Measurements from ENCODE around the gene KCNK4. TPM values are rescaled to one million over a fixed set of nuclear protein-coding genes. Genes with fewer than 3 reads are reported as not detected.
"Not testable (repeated sequence)": the region's sequence is repeated elsewhere in the genome, so short reads cannot be mapped to it uniquely, and the experiment has no call there.

KCNK4 gene
- polyA plus RNA-seq, 1 experiment, result not detected

DNA sequence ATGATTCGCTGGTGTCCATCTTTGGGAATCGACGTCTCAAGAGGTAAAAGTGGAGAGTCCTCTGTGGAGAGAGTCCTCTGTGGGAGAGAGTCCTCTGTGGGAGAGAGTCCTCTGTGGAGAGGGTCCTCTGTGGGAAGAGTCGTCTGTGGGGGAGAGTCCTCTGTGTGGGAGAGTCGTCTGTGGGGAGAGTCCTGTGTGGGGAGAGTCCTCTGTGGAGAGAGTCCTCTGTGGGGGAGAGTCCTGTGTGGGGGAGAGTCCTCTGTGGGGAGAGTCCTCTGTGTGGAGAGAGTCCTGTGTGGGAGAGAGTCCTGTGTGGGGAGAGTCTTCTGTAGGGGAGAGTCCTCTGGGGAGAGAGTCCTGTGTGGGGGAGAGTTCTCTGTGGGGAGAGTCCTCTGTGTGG, 29.9 kb downstream of the KCNK4 start:
- ChIA-PET CTCF (no interaction called here), POLR2A (no interaction called here)
- DNase-seq (ENCODE audit: low read depth), result no peak
- H3K36me3 ChIP-seq (ENCODE audit: control insufficient read depth, insufficient read depth, low read length), result peaks cover 15% of the 10 kb centered on the region
- H3K27me3 ChIP-seq (ENCODE audit: control insufficient read depth, insufficient read depth, low read length), result no peaks in the 10 kb centered on the region
- TF ChIP-seq, protein P1, sequence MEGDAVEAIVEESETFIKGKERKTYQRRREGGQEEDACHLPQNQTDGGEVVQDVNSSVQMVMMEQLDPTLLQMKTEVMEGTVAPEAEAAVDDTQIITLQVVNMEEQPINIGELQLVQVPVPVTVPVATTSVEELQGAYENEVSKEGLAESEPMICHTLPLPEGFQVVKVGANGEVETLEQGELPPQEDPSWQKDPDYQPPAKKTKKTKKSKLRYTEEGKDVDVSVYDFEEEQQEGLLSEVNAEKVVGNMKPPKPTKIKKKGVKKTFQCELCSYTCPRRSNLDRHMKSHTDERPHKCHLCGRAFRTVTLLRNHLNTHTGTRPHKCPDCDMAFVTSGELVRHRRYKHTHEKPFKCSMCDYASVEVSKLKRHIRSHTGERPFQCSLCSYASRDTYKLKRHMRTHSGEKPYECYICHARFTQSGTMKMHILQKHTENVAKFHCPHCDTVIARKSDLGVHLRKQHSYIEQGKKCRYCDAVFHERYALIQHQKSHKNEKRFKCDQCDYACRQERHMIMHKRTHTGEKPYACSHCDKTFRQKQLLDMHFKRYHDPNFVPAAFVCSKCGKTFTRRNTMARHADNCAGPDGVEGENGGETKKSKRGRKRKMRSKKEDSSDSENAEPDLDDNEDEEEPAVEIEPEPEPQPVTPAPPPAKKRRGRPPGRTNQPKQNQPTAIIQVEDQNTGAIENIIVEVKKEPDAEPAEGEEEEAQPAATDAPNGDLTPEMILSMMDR (IDR thresholded peaks at IDR 0.05; ENCODE audit: insufficient read depth, low read depth, low read length), result no peak
- H3K4me3 ChIP-seq (ENCODE audit: low read depth, low read length), result no peak overlapping the region

DNA sequence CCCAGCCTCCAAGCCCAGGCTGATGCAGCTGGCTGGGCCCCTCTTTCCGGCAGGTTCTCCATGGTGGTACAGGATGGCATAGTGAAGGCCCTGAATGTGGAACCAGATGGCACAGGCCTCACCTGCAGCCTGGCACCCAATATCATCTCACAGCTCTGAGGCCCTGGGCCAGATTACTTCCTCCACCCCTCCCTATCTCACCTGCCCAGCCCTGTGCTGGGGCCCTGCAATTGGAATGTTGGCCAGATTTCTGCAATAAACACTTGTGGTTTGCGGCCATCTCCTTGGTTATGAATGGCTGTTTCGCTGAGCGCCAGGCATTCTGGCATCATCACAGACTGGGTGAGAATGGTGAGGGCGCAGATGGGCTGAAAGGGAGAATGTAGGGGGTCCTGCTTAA, 30.4 kb downstream of the KCNK4 start:
- DNase-seq (ENCODE audit: low read depth), result no peak
- TF ChIP-seq, protein P1 (IDR thresholded peaks at IDR 0.05; ENCODE audit: insufficient read depth, low read depth, low read length), result no peak
- Histone ChIP-seq H3K27me3 (ENCODE audit: control insufficient read depth, insufficient read depth, low read length) (no peaks in the 10 kb centered on the region), H3K36me3 (ENCODE audit: control insufficient read depth, insufficient read depth, low read length) (peaks cover 15% of the 10 kb centered on the region), H3K4me3 (ENCODE audit: low read depth, low read length) (no peak overlapping the region)
- ChIA-PET CTCF (no interaction called here), POLR2A (no interaction called here)

DNA sequence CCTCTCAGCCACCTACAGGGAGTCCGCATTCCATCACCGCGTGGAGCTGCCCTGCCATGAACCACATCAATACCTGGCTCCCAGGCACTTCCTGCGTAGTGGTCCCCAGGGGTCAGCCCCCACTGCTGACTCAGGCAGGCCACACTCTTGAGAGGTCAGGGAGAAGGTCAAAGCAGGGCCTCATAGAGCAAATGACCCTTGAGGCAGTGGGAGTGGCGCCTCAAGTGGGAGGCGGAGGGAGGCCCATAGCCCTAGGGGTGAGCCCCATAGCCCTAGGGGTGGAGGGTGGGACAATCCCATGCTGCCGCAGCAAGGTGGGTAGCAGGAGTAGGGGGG, 31.8 kb downstream of the KCNK4 start:
- DNase-seq (ENCODE audit: low read depth), result no peak
- H3K27me3 ChIP-seq (ENCODE audit: control insufficient read depth, insufficient read depth, low read length), result no peaks in the 10 kb centered on the region
- TF ChIP-seq, protein P1 (IDR thresholded peaks at IDR 0.05; ENCODE audit: insufficient read depth, low read depth, low read length), result no peak
- no peak overlapping the region for H3K4me3 ChIP-seq (ENCODE audit: low read depth, low read length)
- peaks cover 15% of the 10 kb centered on the region for H3K36me3 ChIP-seq (ENCODE audit: control insufficient read depth, insufficient read depth, low read length)
- POLR2A ChIA-PET, result no interaction called here
- CTCF ChIA-PET, result interaction anchor here (1.5 kb wide), 1 partner anchor 9 kb away, joined by 4 read pairs; no protein-coding TSS in a partner anchor

DNA sequence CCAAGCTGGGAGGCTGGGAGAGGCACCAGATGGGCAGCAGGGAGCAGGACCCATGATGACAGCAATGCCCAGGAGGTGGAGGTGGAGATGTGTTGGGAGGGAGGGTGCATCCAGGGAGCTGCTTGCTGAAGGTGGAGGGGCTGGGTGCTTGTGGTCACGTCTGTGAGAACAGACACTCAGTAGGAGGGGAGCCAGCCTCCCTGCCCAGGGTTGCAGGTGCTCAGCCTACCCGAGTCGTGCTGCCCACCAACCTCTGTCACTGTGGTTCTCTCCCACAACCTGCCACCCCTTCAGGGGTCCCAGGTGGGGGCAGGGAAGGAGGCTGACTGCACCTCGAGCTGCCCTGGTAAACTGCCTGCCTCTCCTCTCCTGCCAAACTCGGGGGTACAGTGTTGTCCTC, 32.3 kb downstream of the KCNK4 start:
- CTCF ChIA-PET, result interaction anchor here (1.5 to 1.6 kb wide), 3 partner anchors 8 to 19 kb away, joined by 3 to 5 read pairs (median 4); no protein-coding TSS in a partner anchor
- H3K27me3 ChIP-seq (ENCODE audit: control insufficient read depth, insufficient read depth, low read length), result no peaks in the 10 kb centered on the region
- DNase-seq (ENCODE audit: low read depth), result no peak
- peaks cover 15% of the 10 kb centered on the region for H3K36me3 ChIP-seq (ENCODE audit: control insufficient read depth, insufficient read depth, low read length)
- no peak overlapping the region for H3K4me3 ChIP-seq (ENCODE audit: low read depth, low read length)
- POLR2A ChIA-PET, result no interaction called here
- TF ChIP-seq, protein P1 (IDR thresholded peaks at IDR 0.05; ENCODE audit: insufficient read depth, low read depth, low read length), result no peak

DNA sequence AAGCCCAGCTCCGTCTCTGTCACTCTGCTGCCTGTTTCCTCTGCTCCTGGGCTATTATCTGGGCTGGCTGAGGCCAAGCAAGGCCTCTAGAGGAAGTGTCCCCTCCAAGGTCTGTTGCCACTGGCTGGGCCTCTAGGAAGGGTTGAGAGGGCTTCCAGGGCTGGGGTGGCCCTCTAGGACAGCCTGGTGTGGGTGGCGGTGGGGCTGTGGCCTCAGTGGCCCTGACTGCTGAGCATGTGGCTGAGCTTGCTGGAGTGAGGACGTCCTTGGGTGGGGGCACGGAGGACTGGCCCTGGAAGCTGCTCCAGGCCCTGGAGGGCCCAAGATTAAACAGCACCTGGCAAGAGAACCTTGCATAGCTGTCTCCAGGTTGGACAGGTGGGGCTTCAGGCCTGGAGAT, 32.9 kb downstream of the KCNK4 start:
- H3K27me3 ChIP-seq (ENCODE audit: control insufficient read depth, insufficient read depth, low read length); H3K4me3 ChIP-seq (ENCODE audit: low read depth, low read length); DNase-seq (ENCODE audit: low read depth); POLR2A ChIA-PET: not testable (repeated sequence)
- H3K36me3 ChIP-seq (ENCODE audit: control insufficient read depth, insufficient read depth, low read length), result peaks cover 15% of the 10 kb centered on the region
- CTCF ChIA-PET, result interaction anchor here (1.5 to 1.6 kb wide), 3 partner anchors 10 to 31 kb away, joined by 3 to 5 read pairs (median 5); no protein-coding TSS in a partner anchor

All from BJ (cell line).